Measurements from ENCODE around the gene TWIST1.

GRCh38 chr7:19161671-19162070 is 44.2 kb upstream of the TWIST1 start:
- TF ChIP-seq, protein P1, sequence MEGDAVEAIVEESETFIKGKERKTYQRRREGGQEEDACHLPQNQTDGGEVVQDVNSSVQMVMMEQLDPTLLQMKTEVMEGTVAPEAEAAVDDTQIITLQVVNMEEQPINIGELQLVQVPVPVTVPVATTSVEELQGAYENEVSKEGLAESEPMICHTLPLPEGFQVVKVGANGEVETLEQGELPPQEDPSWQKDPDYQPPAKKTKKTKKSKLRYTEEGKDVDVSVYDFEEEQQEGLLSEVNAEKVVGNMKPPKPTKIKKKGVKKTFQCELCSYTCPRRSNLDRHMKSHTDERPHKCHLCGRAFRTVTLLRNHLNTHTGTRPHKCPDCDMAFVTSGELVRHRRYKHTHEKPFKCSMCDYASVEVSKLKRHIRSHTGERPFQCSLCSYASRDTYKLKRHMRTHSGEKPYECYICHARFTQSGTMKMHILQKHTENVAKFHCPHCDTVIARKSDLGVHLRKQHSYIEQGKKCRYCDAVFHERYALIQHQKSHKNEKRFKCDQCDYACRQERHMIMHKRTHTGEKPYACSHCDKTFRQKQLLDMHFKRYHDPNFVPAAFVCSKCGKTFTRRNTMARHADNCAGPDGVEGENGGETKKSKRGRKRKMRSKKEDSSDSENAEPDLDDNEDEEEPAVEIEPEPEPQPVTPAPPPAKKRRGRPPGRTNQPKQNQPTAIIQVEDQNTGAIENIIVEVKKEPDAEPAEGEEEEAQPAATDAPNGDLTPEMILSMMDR (IDR thresholded peaks at IDR 0.05; ENCODE audit: low read depth, low read length): no peak
- TF ChIP-seq, protein P2, sequence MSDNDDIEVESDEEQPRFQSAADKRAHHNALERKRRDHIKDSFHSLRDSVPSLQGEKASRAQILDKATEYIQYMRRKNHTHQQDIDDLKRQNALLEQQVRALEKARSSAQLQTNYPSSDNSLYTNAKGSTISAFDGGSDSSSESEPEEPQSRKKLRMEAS (IDR thresholded peaks at IDR 0.05; ENCODE audit: low read depth, low read length): no peak
- TF ChIP-seq POLR2A (IDR thresholded peaks at IDR 0.05; ENCODE audit: extremely low read depth, insufficient read length): no peak
- TF ChIP-seq MYC (IDR thresholded peaks at IDR 0.05; ENCODE audit: low read depth, low read length): no peak
